ENCODE measurements around the gene NADK2.

NADK2 gene

DNA sequence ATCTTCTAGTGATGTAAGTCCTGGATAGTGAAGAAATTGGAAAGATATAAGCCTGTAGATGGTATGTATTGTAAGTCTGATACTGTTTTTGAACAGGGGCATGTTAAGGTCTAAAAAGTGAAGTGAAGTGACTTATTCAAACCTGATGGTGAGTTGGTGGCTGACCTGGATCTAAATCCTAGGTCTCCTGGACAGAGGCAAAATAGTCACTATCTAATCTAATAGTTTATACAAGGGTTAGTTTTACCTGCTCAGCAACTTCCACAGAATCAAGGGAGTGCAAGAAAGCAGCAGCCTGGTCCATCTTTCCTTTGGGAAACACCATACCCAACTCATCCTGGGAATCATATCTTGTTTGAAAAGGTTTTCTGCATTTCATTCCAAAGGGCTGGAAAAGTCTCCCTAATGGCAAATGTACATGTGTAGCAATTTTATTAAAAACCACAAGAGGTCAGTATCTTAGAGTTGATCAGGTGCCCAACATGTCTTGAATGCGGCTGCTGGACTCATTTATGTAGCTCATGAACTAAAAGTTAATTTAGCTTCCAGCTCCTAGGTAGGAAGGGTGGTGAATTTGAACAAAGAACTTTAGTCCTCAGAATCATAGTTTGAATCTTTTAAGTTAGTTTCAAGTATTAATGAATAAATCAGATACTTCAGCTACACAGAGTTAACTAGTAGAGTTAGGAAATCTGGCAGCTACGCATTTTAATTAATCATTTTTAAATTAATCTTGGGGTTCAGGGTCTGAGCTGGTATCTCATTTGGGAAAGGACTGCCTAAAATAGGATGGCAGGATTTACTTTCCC lies 63.8 kb downstream of the NADK2 start:
- DNase-seq (ENCODE audit: low read depth), result peak; percentile 71
- no peak overlapping the region for H3K4me3 ChIP-seq (ENCODE audit: control insufficient read depth, low read depth, low read length)
- TF ChIP-seq, protein P1, sequence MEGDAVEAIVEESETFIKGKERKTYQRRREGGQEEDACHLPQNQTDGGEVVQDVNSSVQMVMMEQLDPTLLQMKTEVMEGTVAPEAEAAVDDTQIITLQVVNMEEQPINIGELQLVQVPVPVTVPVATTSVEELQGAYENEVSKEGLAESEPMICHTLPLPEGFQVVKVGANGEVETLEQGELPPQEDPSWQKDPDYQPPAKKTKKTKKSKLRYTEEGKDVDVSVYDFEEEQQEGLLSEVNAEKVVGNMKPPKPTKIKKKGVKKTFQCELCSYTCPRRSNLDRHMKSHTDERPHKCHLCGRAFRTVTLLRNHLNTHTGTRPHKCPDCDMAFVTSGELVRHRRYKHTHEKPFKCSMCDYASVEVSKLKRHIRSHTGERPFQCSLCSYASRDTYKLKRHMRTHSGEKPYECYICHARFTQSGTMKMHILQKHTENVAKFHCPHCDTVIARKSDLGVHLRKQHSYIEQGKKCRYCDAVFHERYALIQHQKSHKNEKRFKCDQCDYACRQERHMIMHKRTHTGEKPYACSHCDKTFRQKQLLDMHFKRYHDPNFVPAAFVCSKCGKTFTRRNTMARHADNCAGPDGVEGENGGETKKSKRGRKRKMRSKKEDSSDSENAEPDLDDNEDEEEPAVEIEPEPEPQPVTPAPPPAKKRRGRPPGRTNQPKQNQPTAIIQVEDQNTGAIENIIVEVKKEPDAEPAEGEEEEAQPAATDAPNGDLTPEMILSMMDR (conservative IDR thresholded peaks at IDR 0.05; ENCODE audit: control insufficient read depth, insufficient read depth, low read depth, low read length), result peak; percentile 65

DNA sequence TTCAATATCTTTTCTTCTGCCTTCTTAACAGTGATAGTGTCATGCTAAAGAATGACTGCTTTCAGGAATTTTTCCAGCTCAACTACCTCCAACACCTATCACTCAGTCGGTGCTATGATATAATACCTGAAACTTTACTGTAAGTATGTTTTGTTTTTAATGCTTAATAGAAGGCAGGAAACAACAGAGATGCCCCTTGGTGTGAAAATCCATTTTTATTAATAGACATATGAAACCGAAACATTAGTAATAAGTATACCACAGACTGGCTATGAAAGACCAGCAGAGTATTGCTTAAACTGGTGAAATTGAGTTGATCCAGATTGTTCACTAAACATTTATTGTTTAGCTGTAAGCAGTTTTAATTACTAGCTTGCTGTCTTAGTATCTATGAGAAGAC lies 64.6 kb downstream of the NADK2 start:
- TF ChIP-seq, protein P1 (conservative IDR thresholded peaks at IDR 0.05; ENCODE audit: control insufficient read depth, insufficient read depth, low read depth, low read length), result no peak
- no peak for DNase-seq (ENCODE audit: low read depth)
- no peak overlapping the region for H3K4me3 ChIP-seq (ENCODE audit: control insufficient read depth, low read depth, low read length)

DNA sequence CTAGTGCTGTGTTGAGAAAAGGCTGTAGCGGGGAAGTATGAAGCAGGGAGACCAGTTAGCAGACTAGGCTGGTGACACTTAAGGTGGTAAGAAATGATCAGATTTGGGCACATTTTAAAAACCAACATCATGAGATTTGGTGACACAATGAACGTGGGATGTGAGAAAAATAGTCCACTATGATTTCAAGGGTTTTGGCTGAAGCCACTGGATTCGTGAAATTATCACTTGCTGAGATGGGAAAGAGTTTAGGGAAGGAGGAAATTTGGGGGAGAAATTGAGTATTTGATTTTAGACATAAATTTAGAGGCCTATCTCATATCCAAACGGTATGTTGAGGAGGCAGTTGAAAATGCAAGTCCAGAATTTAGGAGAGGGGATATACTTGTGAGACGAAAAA lies 66.7 kb downstream of the NADK2 start:
- no peak for DNase-seq (ENCODE audit: low read depth)
- TF ChIP-seq, protein P1 (conservative IDR thresholded peaks at IDR 0.05; ENCODE audit: control insufficient read depth, insufficient read depth, low read depth, low read length), result no peak

DNA sequence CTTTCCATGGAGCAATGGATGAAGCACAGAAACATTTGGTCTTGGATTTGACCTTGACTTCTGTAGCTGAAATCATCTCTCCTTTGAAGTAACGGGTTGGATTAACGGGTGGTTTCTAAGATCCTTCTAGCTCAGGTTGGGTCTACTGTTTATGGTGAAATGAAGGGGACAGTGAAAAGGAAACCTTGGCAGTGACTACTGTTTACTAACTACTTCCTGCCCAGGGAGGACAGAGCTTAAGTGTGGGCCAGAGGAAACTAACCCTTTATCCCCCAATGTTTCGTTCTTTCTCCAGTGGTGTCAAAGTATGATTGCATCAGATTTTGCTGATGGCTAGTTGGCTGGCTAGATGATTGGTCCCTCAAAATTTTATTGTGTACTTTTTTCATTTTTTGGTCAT lies 67.6 kb downstream of the NADK2 start:
- TF ChIP-seq, protein P1 (conservative IDR thresholded peaks at IDR 0.05; ENCODE audit: control insufficient read depth, insufficient read depth, low read depth, low read length), result no peak
- DNase-seq (ENCODE audit: low read depth), result no peak
- no peak overlapping the region for H3K4me3 ChIP-seq (ENCODE audit: control insufficient read depth, low read depth, low read length)

More for the DNA sequence above, 66.7 kb downstream of the NADK2 start:
- no peak overlapping the region for H3K4me3 ChIP-seq (ENCODE audit: control insufficient read depth, low read depth, low read length)

DNA sequence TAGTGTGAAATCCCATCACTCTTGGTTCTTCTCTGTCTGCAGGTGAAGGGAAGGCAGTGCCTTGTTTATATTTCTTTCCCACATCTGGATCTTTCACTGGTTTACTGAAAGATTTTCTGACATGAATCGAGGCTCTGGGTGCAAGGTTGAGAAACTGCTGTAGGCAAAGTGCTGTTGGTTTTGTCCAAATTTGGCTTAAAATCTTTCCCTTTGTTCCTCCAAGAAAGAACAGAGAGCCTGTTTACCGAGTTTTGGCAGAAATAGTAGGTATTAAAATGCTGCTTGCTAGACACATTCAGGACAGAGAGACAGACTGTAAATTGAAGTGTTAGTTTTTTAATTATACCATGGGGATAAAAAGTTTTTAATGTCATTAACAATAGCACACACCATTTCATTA lies 68.3 kb downstream of the NADK2 start:
- DNase-seq (ENCODE audit: low read depth), result no peak
- TF ChIP-seq, protein P1 (conservative IDR thresholded peaks at IDR 0.05; ENCODE audit: control insufficient read depth, insufficient read depth, low read depth, low read length), result no peak
- no peak overlapping the region for H3K4me3 ChIP-seq (ENCODE audit: control insufficient read depth, low read depth, low read length)

DNA sequence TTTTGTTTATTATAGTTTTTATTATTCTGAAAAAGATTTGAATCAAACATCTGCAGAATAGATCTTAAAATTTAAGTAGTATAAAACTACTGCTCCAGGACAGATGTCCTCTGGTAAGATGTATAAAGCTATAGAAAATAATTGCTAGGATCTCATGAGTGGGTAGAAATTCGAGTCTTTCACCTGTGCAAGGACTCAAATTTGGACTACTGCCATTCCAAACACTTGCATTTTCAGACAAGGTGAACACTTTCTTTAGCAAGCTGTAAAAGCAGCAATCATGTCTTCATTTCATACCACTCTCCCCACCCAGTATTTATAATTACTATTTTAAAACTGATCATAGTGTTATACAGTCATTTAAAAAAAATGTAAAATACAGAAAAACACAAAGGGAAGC lies 69.1 kb downstream of the NADK2 start:
- no peak for DNase-seq (ENCODE audit: low read depth)
- TF ChIP-seq, protein P1 (conservative IDR thresholded peaks at IDR 0.05; ENCODE audit: control insufficient read depth, insufficient read depth, low read depth, low read length), result no peak
- H3K4me3 ChIP-seq (ENCODE audit: control insufficient read depth, low read depth, low read length), result no peak overlapping the region

Measured in fibroblast of mammary gland (primary cell).